WTC11 (cell line): ENCODE data around the gene C1QTNF9B. TPM values are rescaled to one million over a fixed set of nuclear protein-coding genes. Genes with fewer than 3 reads are reported as not detected.
A peak's percentile ranks its signal among the peaks of the same experiment; 100 is the strongest.

Experiments
- ATAC-seq: fragments of 200-7000 bp; cut with Tn5 transposase; 2 replicates; pipeline ENCODE4 v1.10.0; 2021; ENCODE audit warnings: mild to moderate bottlenecking, moderate library complexity
- CTCF ChIA-PET: fragments of 300-600 bp; sonication (Branson Sonifier 250); formaldehyde crosslinking; loops from one replicate; lab custom pipeline; 2021; ENCODE audit warnings: antibody characterized with exemption; lab: Charles Lee
- POLR2A ChIA-PET: fragments of 350-600 bp; sonication (Branson Sonifier 250); formaldehyde crosslinking; loops from one replicate; lab custom pipeline; 2021; ENCODE audit warnings: antibody characterized with exemption; lab: Charles Lee
- DNase-seq: peaks from one replicate; pipeline ENCODE4 v3.0.0; 2021; ENCODE audit warnings: low spot score
- H3K27ac Mint-ChIP-seq: 2 replicates; pipeline ENCODE4 v1.8.0; 2021; ENCODE audit warnings: mixed read lengths
- H3K27me3 Mint-ChIP-seq: 2 replicates; pipeline ENCODE4 v1.8.0; 2021; ENCODE audit warnings: low read depth, mild to moderate bottlenecking, moderate library complexity, mixed read lengths
- H3K36me3 Mint-ChIP-seq: 2 replicates; pipeline ENCODE4 v1.8.0; 2021; ENCODE audit warnings: mixed read lengths
- H3K4me1 Mint-ChIP-seq: 2 replicates; pipeline ENCODE4 v1.8.0; 2022; ENCODE audit warnings: mixed read lengths
- H3K4me3 Mint-ChIP-seq: 2 replicates; pipeline ENCODE4 v1.8.0; 2021; ENCODE audit warnings: mild to moderate bottlenecking, moderate library complexity, mixed read lengths
- H3K9me3 Mint-ChIP-seq: 2 replicates; pipeline ENCODE4 v1.8.0; 2021; ENCODE audit warnings: mixed read lengths
- CDX4 ChIP-seq: fragments of 250-450 bp; sonication (Bioruptor Pico); IDR thresholded peaks from 2 replicates; pipeline ENCODE4 v1.9.0; 2021; ENCODE audit warnings: moderate library complexity, mild to moderate bottlenecking, inconsistent platforms, borderline replicate concordance
- E2F1 ChIP-seq: sonication (generic); formaldehyde crosslinking; IDR thresholded peaks from 2 replicates; pipeline ENCODE4 v1.8.0; 2022; ENCODE audit warnings: mild to moderate bottlenecking, missing genetic modification reagents
- GABPB1 ChIP-seq: sonication (generic); formaldehyde crosslinking; IDR thresholded peaks from 2 replicates; pipeline ENCODE4 v1.8.1; 2023; ENCODE audit warnings: mild to moderate bottlenecking, missing genetic modification reagents
- GTF2I ChIP-seq: fragments of 250-450 bp; sonication (Bioruptor Pico); conservative IDR thresholded peaks from 2 replicates; pipeline ENCODE4 v1.4.0; 2021; ENCODE audit warnings: mild to moderate bottlenecking
- IRF2 ChIP-seq: sonication (generic); formaldehyde crosslinking; IDR thresholded peaks from 2 replicates; pipeline ENCODE4 v1.8.0; 2022; ENCODE audit warnings: low read depth, missing genetic modification reagents, borderline replicate concordance
- MYBL2 ChIP-seq: sonication (generic); formaldehyde crosslinking; IDR thresholded peaks from 2 replicates; pipeline ENCODE4 v1.8.1; 2023; ENCODE audit warnings: mild to moderate bottlenecking, moderate library complexity, missing genetic modification reagents
- NFATC4 ChIP-seq: fragments of 250-450 bp; sonication (Bioruptor Pico); IDR thresholded peaks from 2 replicates; pipeline ENCODE4 v1.9.0; 2021; ENCODE audit warnings: mild to moderate bottlenecking
- NFE2L1 ChIP-seq: sonication (generic); formaldehyde crosslinking; IDR thresholded peaks from 2 replicates; pipeline ENCODE4 v1.8.1; 2023; ENCODE audit warnings: missing genetic modification reagents
- PREB ChIP-seq: sonication (generic); formaldehyde crosslinking; IDR thresholded peaks from 2 replicates; pipeline ENCODE4 v1.8.1; 2022; ENCODE audit warnings: mild to moderate bottlenecking, missing genetic modification reagents, moderate library complexity, borderline replicate concordance
- RELA ChIP-seq: sonication (generic); formaldehyde crosslinking; IDR thresholded peaks from 2 replicates; pipeline ENCODE4 v1.8.1; 2022; ENCODE audit warnings: missing genetic modification reagents, mild to moderate bottlenecking, borderline replicate concordance
- SMAD4 ChIP-seq: sonication (generic); formaldehyde crosslinking; IDR thresholded peaks from 2 replicates; pipeline ENCODE4 v1.8.0; 2022; ENCODE audit warnings: mild to moderate bottlenecking, missing genetic modification reagents
- SP1 ChIP-seq: sonication (generic); formaldehyde crosslinking; conservative IDR thresholded peaks from 2 replicates; pipeline ENCODE4 v1.8.1; 2022; ENCODE audit warnings: missing genetic modification reagents
- ZBTB21 ChIP-seq: sonication (generic); formaldehyde crosslinking; IDR thresholded peaks from 2 replicates; pipeline ENCODE4 v1.8.1; 2023; ENCODE audit warnings: mild to moderate bottlenecking, missing genetic modification reagents, borderline replicate concordance
- ZNF263 ChIP-seq: sonication (generic); formaldehyde crosslinking; IDR thresholded peaks from 2 replicates; pipeline ENCODE4 v1.8.1; 2022; ENCODE audit warnings: low read depth, mild to moderate bottlenecking, moderate library complexity, missing genetic modification reagents
- ZNF396 ChIP-seq: fragments of 250-450 bp; sonication (Bioruptor Pico); IDR thresholded peaks from 2 replicates; pipeline ENCODE4 v1.8.0; 2021; ENCODE audit warnings: mild to moderate bottlenecking, moderate library complexity, borderline replicate concordance
- ZNF423 ChIP-seq: fragments of 250-450 bp; sonication (Bioruptor Pico); IDR thresholded peaks from 2 replicates; pipeline ENCODE4 v2.1.2; 2022; ENCODE audit warnings: mild to moderate bottlenecking, moderate library complexity
- ZNF512 ChIP-seq: sonication (generic); formaldehyde crosslinking; IDR thresholded peaks from 2 replicates; pipeline ENCODE4 v1.8.1; 2022; ENCODE audit warnings: missing genetic modification reagents, borderline replicate concordance
- total RNA-seq: library from RNA; stranded (reverse); gene quantifications from 3 replicates; pipeline ENCODE4 v1.2.3, GENCODE V29; 2021
- TF ChIP-seq, protein P1 (sequence below): sonication (generic); formaldehyde crosslinking; IDR thresholded peaks from 2 replicates; pipeline ENCODE4 v1.8.1; 2023; ENCODE audit warnings: mild to moderate bottlenecking, missing genetic modification reagents
- TF ChIP-seq, protein P2 (sequence below): sonication (generic); formaldehyde crosslinking; IDR thresholded peaks from 2 replicates; pipeline ENCODE4 v1.8.0; 2023; ENCODE audit warnings: missing genetic modification reagents, mild to moderate bottlenecking, borderline replicate concordance
- TF ChIP-seq, protein P3 (sequence below): sonication (generic); formaldehyde crosslinking; IDR thresholded peaks from 2 replicates; pipeline ENCODE4 v1.8.0; 2023; ENCODE audit warnings: missing genetic modification reagents

The C1QTNF9B gene
- total RNA-seq, 1 experiment from 2014 or later, result 0.20 TPM

DNA sequence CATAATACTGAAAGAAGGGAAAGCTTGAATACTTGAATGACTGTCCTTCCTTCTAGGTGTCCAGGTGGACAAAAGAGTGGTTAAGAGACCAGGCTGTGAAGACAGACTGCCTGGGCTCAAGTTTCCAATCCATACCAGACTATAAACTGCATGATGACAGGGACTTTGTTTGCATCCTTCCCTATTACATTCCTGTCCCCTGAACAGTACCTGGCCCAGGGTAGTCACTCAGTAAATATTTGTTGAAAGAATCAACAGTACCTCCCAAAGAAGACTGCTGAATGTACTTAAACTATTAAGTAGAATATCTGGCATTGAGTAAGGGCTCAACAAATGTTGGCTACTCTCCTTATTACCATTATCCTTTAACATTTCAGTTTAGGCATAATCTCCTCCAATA lies 37.8 kb downstream of the C1QTNF9B start (continued):
- TF ChIP-seq NFE2L1 (no peak), ZNF512 (CRISPR knock-in tag) (no peak), ZBTB21 (no peak), ZNF423 (CRISPR knock-in tag) (no peak), IRF2 (CRISPR knock-in tag) (no peak)
- TF ChIP-seq, protein P1, sequence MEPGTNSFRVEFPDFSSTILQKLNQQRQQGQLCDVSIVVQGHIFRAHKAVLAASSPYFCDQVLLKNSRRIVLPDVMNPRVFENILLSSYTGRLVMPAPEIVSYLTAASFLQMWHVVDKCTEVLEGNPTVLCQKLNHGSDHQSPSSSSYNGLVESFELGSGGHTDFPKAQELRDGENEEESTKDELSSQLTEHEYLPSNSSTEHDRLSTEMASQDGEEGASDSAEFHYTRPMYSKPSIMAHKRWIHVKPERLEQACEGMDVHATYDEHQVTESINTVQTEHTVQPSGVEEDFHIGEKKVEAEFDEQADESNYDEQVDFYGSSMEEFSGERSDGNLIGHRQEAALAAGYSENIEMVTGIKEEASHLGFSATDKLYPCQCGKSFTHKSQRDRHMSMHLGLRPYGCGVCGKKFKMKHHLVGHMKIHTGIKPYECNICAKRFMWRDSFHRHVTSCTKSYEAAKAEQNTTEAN (CRISPR knock-in tag), result no peak

DNA sequence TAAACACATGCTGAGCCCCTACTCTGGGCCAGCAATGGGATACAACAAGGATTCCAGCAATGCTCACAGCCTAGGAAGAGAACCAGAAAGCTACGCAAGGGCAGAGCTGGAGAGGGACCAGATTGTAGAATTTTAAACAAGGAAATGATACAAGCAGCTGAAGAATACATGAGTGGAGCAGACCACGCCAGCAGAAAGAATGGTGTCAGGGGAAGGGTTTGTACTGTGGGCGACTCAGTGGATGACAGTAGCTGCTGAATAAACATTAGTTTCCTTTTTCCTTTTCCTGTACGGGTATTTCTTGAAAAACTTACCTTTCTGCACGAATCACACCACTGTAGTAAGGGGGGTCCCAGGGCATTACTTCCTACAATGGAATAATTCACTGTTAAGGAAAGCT lies 38.8 kb downstream of the C1QTNF9B start:
- Mint-ChIP-seq H3K36me3 (peaks cover 3% of the 10 kb centered on the region), H3K27me3 (no peaks in the 10 kb centered on the region), H3K4me1 (peaks cover 8% of the 10 kb centered on the region), H3K9me3 (no peaks in the 10 kb centered on the region), H3K27ac (no peak overlapping the region), H3K4me3 (no peak overlapping the region)
- CTCF ChIA-PET, result interaction anchor here (0.7 to 1.1 kb wide), 2 partner anchors 30 to 115 kb away, joined by 3 to 5 read pairs; partner anchors contain the start of gene MIPEP
- ATAC-seq (no peak), DNase-seq (no peak)
- TF ChIP-seq SMAD4 (CRISPR knock-in tag) (no peak), ZNF512 (CRISPR knock-in tag) (no peak), ZNF396 (CRISPR knock-in tag) (no peak), CDX4 (CRISPR knock-in tag) (no peak), RELA (CRISPR knock-in tag) (no peak), ZNF423 (CRISPR knock-in tag) (no peak), PREB (no peak), SP1 (no peak)
- POLR2A ChIA-PET, result interaction anchor here (0.7 kb wide), 1 partner anchor 333 kb away, joined by 9 read pairs; no protein-coding TSS in a partner anchor

GRCh38 chr13:23856008-23856750 lies 41.1 kb downstream of the C1QTNF9B start:
- Mint-ChIP-seq H3K27me3 (no peaks in the 10 kb centered on the region), H3K4me1 (peaks cover 8% of the 10 kb centered on the region), H3K9me3 (no peaks in the 10 kb centered on the region), H3K36me3 (peaks cover 3% of the 10 kb centered on the region), H3K27ac (peak overlapping the region; percentile 51; the same call in 1 of the 2 replicates), H3K4me3 (no peak overlapping the region)
- POLR2A ChIA-PET, result no interaction called here
- ATAC-seq (peak; percentile 88), DNase-seq (no peak)
- CTCF ChIA-PET, result interaction anchor here (0.8 kb wide), 1 partner anchor 33 kb away, joined by 3 read pairs; the partner anchor contains the start of gene MIPEP
- TF ChIP-seq GABPB1, result no peak
- TF ChIP-seq GTF2I (CRISPR knock-in tag), result no peak
- TF ChIP-seq, protein P2, sequence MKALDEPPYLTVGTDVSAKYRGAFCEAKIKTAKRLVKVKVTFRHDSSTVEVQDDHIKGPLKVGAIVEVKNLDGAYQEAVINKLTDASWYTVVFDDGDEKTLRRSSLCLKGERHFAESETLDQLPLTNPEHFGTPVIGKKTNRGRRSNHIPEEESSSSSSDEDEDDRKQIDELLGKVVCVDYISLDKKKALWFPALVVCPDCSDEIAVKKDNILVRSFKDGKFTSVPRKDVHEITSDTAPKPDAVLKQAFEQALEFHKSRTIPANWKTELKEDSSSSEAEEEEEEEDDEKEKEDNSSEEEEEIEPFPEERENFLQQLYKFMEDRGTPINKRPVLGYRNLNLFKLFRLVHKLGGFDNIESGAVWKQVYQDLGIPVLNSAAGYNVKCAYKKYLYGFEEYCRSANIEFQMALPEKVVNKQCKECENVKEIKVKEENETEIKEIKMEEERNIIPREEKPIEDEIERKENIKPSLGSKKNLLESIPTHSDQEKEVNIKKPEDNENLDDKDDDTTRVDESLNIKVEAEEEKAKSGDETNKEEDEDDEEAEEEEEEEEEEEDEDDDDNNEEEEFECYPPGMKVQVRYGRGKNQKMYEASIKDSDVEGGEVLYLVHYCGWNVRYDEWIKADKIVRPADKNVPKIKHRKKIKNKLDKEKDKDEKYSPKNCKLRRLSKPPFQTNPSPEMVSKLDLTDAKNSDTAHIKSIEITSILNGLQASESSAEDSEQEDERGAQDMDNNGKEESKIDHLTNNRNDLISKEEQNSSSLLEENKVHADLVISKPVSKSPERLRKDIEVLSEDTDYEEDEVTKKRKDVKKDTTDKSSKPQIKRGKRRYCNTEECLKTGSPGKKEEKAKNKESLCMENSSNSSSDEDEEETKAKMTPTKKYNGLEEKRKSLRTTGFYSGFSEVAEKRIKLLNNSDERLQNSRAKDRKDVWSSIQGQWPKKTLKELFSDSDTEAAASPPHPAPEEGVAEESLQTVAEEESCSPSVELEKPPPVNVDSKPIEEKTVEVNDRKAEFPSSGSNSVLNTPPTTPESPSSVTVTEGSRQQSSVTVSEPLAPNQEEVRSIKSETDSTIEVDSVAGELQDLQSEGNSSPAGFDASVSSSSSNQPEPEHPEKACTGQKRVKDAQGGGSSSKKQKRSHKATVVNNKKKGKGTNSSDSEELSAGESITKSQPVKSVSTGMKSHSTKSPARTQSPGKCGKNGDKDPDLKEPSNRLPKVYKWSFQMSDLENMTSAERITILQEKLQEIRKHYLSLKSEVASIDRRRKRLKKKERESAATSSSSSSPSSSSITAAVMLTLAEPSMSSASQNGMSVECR (CRISPR knock-in tag), result no peak
- no peak for TF ChIP-seq ZNF263 (CRISPR knock-in tag)
- TF ChIP-seq MYBL2 (CRISPR knock-in tag), result no peak
- TF ChIP-seq E2F1 (CRISPR knock-in tag), result no peak
- TF ChIP-seq, protein P3, sequence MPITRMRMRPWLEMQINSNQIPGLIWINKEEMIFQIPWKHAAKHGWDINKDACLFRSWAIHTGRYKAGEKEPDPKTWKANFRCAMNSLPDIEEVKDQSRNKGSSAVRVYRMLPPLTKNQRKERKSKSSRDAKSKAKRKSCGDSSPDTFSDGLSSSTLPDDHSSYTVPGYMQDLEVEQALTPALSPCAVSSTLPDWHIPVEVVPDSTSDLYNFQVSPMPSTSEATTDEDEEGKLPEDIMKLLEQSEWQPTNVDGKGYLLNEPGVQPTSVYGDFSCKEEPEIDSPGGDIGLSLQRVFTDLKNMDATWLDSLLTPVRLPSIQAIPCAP (CRISPR knock-in tag), result no peak
- no peak for TF ChIP-seq NFATC4 (CRISPR knock-in tag)
